Thymus (tissue), 11 donors: ENCODE measurements around the gene ZMYND11. TPM values are rescaled to one million over a fixed set of nuclear protein-coding genes. Genes with fewer than 3 reads are reported as not detected.
"Not testable (repeated sequence)": the region's sequence is repeated elsewhere in the genome, so short reads cannot be mapped to it uniquely, and the experiment has no call there.

ENCODE experiments used
- DNase-seq, 9 donors: peaks; one replicate each; pipeline ENCODE4 v3.0.0-alpha.2; 2013; ENCODE audit warnings: low spot score in 9 of 9, low read depth in 6 of 9, missing footprints in 1 of 9
- H3K27ac ChIP-seq, 2 donors: one replicate each; pipeline ENCODE4 v1.5.1; 2013; ENCODE audit warnings: control low read depth in 1 of 2, low read depth in 1 of 2, low read length in 1 of 2, mild to moderate bottlenecking in 1 of 2, moderate library complexity in 1 of 2
- H3K27me3 ChIP-seq, 2 donors: one replicate each; pipeline ENCODE4 v1.5.1; 2013; ENCODE audit warnings: low read length in 1 of 2; ENCODE audit not compliant: control insufficient read depth in 2 of 2, insufficient read depth in 1 of 2
- H3K36me3 ChIP-seq, 2 donors: one replicate each; pipeline ENCODE4 v1.5.1; 2013; ENCODE audit warnings: low read length in 1 of 2, mild to moderate bottlenecking in 1 of 2, moderate library complexity in 1 of 2; ENCODE audit not compliant: control insufficient read depth in 2 of 2, insufficient read depth in 2 of 2
- H3K4me1 ChIP-seq, 2 donors: one replicate each; pipeline ENCODE4 v1.5.1; 2013; ENCODE audit warnings: low read length in 2 of 2; ENCODE audit not compliant: control insufficient read depth in 2 of 2, insufficient read depth in 2 of 2
- H3K4me3 ChIP-seq, 2 donors: one replicate each; pipeline ENCODE4 v1.5.1; 2013; ENCODE audit warnings: low read length in 2 of 2, control low read depth in 1 of 2, mild to moderate bottlenecking in 1 of 2
- H3K9me3 ChIP-seq, 2 donors: one replicate each; pipeline ENCODE4 v1.5.1; 2013; ENCODE audit warnings: low read length in 1 of 2, mild to moderate bottlenecking in 1 of 2; ENCODE audit not compliant: control insufficient read depth in 2 of 2, insufficient read depth in 1 of 2
- WGBS: extraction: QIAGEN DNeasy Blood & Tissue Kit; methylation state at CpG from one replicate; pipeline ENCODE4 v1.1.7; 2013; 5-methylcytosine and 5-hydroxymethylcytosine counted together
- polyA plus RNA-seq: library from polyadenylated mRNA; stranded (reverse); fragments of 200-250 nt; gene quantifications from one replicate; pipeline ENCODE4 v1.2.3, GENCODE V29; 2013
- total RNA-seq: library from RNA; stranded (reverse); fragments of 120-200 nt; gene quantifications from one replicate; pipeline ENCODE4 v1.2.4, GENCODE V29; 2013
- donor health status: healthy.

Gene ZMYND11
- total and polyA plus RNA-seq, 2 donors: 30.9 to 45.0 TPM

- Histone ChIP-seq H3K4me3 (no peak overlapping the region), H3K27me3 (peaks cover 0 to 4% of the 10 kb centered on the region in 2 donors), H3K4me1 (no peaks in the 10 kb centered on the region), H3K9me3 (no peaks in the 10 kb centered on the region), H3K27ac (no peak overlapping the region), H3K36me3 (no peaks in the 10 kb centered on the region)
- 90% methylated on average over 9 of the region's 9 CpGs for WGBS
- no peak for DNase-seq
These were observed 162.8 kb downstream of the ZMYND11 start for GRCh38 chr10:298033-298432.

- Histone ChIP-seq H3K27me3 (peaks cover 0 to 4% of the 10 kb centered on the region in 2 donors), H3K4me3 (no peak overlapping the region), H3K27ac (no peak overlapping the region), H3K4me1 (no peaks in the 10 kb centered on the region), H3K36me3 (no peaks in the 10 kb centered on the region), H3K9me3 (no peaks in the 10 kb centered on the region)
- WGBS: 99% methylated on average over 2 of the region's 2 CpGs
- DNase-seq: no peak
These were observed 164.3 kb downstream of the ZMYND11 start for GRCh38 chr10:299512-299911.

GRCh38 chr10:299969-300368 lies 164.7 kb downstream of the ZMYND11 start:
- Histone ChIP-seq H3K4me3 (no peak overlapping the region), H3K36me3 (no peaks in the 10 kb centered on the region)
- 96% methylated on average over 7 of the region's 7 CpGs for WGBS

GRCh38 chr10:300580-300979 lies 165.3 kb downstream of the ZMYND11 start:
- H3K4me1 ChIP-seq, H3K27ac ChIP-seq, H3K36me3 ChIP-seq, H3K27me3 ChIP-seq, H3K9me3 ChIP-seq, H3K4me3 ChIP-seq, DNase-seq: not testable (repeated sequence)
- 97% methylated on average over 29 of the region's 31 CpGs for WGBS

More at GRCh38 chr10:299969-300368, 164.7 kb downstream of the ZMYND11 start:
- Histone ChIP-seq H3K27ac (no peak overlapping the region), H3K9me3 (no peaks in the 10 kb centered on the region), H3K27me3 (peaks cover 0 to 4% of the 10 kb centered on the region in 2 donors), H3K4me1 (no peaks in the 10 kb centered on the region)
- DNase-seq: no peak

- no peak overlapping the region for H3K4me3 ChIP-seq
- DNase-seq: no peak
- H3K4me1 ChIP-seq: peaks cover 0 to under 1% of the 10 kb centered on the region in 2 donors
- H3K27ac ChIP-seq: no peak overlapping the region
- 97% methylated on average over 9 of the region's 9 CpGs for WGBS
- H3K36me3 ChIP-seq: no peaks in the 10 kb centered on the region
- peaks cover 0 to 4% of the 10 kb centered on the region in 2 donors for H3K27me3 ChIP-seq
- no peaks in the 10 kb centered on the region for H3K9me3 ChIP-seq
These were observed 166.3 kb downstream of the ZMYND11 start for GRCh38 chr10:301536-301935.

Other genes starting within 250 kb of the ZMYND11 start
- 0.05 TPM for gene TUBB8, start 86.2 kb upstream of the ZMYND11 start, total RNA-seq
- gene TUBB8, start 86.2 kb upstream of the ZMYND11 start, polyA plus RNA-seq: 0.75 TPM